Loucy (cell line): ENCODE data around the gene EIF2S1.

Experiments used
- CTCF ChIP-seq: fragments of 200-600 bp; sonication (generic); conservative IDR thresholded peaks from 2 replicates; pipeline ENCODE4 v1.5.1; 2014; ENCODE audit warnings: mild to moderate bottlenecking, antibody characterized with exemption, low read length
- EZH2phosphoT487 ChIP-seq: fragments of 200-600 bp; IDR thresholded peaks from 2 replicates; pipeline ENCODE4 v1.6.1; 2018; ENCODE audit warnings: antibody characterized with exemption, mild to moderate bottlenecking, moderate library complexity, borderline replicate concordance

- TF ChIP-seq CTCF (no peak), EZH2phosphoT487 (no peak)
These were observed 54.0 kb downstream of the EIF2S1 start for GRCh38 chr14:67413806-67414769.
